SH-SY5Y (cell line): ENCODE results near the gene RAD51B.

Experiments
- GATA2 ChIP-seq: IDR thresholded peaks from 2 replicates; pipeline ENCODE4 v1.6.1; 2011; ENCODE audit warnings: mild to moderate bottlenecking, low read depth, low read length
- GATA3 ChIP-seq: IDR thresholded peaks from 2 replicates; pipeline ENCODE4 v1.6.1; 2011; ENCODE audit warnings: low read depth, mild to moderate bottlenecking, low read length, moderate library complexity

DNA sequence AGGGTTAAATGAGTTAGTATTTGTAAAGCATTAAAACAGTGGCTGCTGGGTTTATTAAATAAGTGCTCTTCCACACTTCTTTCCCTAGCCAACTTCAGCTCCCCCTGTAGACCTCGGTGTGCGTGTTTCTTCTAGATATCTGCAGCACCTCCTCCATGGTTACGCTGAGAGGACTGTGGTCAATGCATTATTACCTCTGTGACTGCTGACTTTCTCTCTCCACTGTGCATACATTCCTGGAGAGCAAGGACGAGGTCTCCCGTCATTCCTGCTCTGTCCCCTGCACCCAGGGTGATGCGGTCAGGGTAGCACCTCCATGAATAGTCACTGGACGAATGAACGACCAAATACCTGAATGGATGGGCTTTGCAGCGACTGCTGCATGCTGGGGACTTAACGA, 928.7 kb downstream of the RAD51B start:
- TF ChIP-seq GATA3 (no peak), GATA2 (no peak)
